B cell (primary cell): ENCODE results near the gene UCHL1.

Source experiments
- CTCF ChIP-seq: fragments of 200-600 bp; IDR thresholded peaks from one replicate; pipeline ENCODE4 v1.8.0; 2022; ENCODE audit warnings: antibody characterized with exemption, mild to moderate bottlenecking
- EZH2 ChIP-seq: IDR thresholded peaks from 2 replicates; pipeline ENCODE4 v1.6.1; 2012; ENCODE audit warnings: borderline replicate concordance, low read depth, mild to moderate bottlenecking, moderate library complexity, low read length; ENCODE audit not compliant: insufficient read depth, poor library complexity, severe bottlenecking

- TF ChIP-seq EZH2, result no peak
- no peak for TF ChIP-seq CTCF
These were observed 14.8 kb upstream of the UCHL1 start for GRCh38 chr4:41241919-41242318.
